ENCODE results near the gene CD59.
"Not testable (repeated sequence)": the region's sequence is repeated elsewhere in the genome, so short reads cannot be mapped to it uniquely, and the experiment has no call there.

The CD59 gene

GRCh38 chr11:33669598-33670249 is 66.5 kb downstream of the CD59 start:
- DNase-seq (ENCODE audit: low read depth in 2 of 2, low spot score in 1 of 2) = no peak

- DNase-seq (ENCODE audit: low read depth in 2 of 2, low spot score in 1 of 2) = no peak
Measured at GRCh38 chr11:33668951-33669596, 67.1 kb downstream of the CD59 start.

GRCh38 chr11:33668468-33668825 is 67.8 kb downstream of the CD59 start:
- DNase-seq (ENCODE audit: low read depth in 2 of 2, low spot score in 1 of 2) = no peak

- no peak for DNase-seq (ENCODE audit: low read depth in 2 of 2, low spot score in 1 of 2)
Measured at GRCh38 chr11:33667819-33668467, 68.3 kb downstream of the CD59 start.

GRCh38 chr11:33665350-33666106 is 70.7 kb downstream of the CD59 start:
- no peak for DNase-seq (ENCODE audit: low read depth in 2 of 2, low spot score in 1 of 2)

GRCh38 chr11:33664827-33665226 is 71.4 kb downstream of the CD59 start:
- DNase-seq (ENCODE audit: low read depth in 2 of 2, low spot score in 1 of 2) = no peak

GRCh38 chr11:33664166-33664565 is 72.1 kb downstream of the CD59 start:
- DNase-seq (ENCODE audit: low read depth in 2 of 2, low spot score in 1 of 2) = no peak

GRCh38 chr11:33663121-33663520 is 73.1 kb downstream of the CD59 start:
- no peak for DNase-seq (ENCODE audit: low read depth in 2 of 2, low spot score in 1 of 2)

- DNase-seq (ENCODE audit: low read depth in 2 of 2, low spot score in 1 of 2) = not testable (repeated sequence)
Measured at GRCh38 chr11:33661526-33661925, 74.7 kb downstream of the CD59 start.

GRCh38 chr11:33660962-33661361 is 75.3 kb downstream of the CD59 start:
- DNase-seq (ENCODE audit: low read depth in 2 of 2, low spot score in 1 of 2) = no peak

- no peak for DNase-seq (ENCODE audit: low read depth in 2 of 2, low spot score in 1 of 2)
Measured at GRCh38 chr11:33659370-33660139, 76.7 kb downstream of the CD59 start.

GRCh38 chr11:33658195-33658900 is 77.9 kb downstream of the CD59 start:
- DNase-seq (ENCODE audit: low read depth in 2 of 2, low spot score in 1 of 2) = no peak

GRCh38 chr11:33657757-33658156 is 78.5 kb downstream of the CD59 start:
- no peak for DNase-seq (ENCODE audit: low read depth in 2 of 2, low spot score in 1 of 2)

GRCh38 chr11:33656768-33657167 is 79.5 kb downstream of the CD59 start:
- DNase-seq (ENCODE audit: low read depth in 2 of 2, low spot score in 1 of 2) = no peak

- DNase-seq (ENCODE audit: low read depth in 2 of 2, low spot score in 1 of 2) = no peak
Measured at GRCh38 chr11:33655842-33656600, 80.2 kb downstream of the CD59 start.

GRCh38 chr11:33654594-33654993 is 81.6 kb downstream of the CD59 start:
- DNase-seq (ENCODE audit: low read depth in 2 of 2, low spot score in 1 of 2) = no peak
